ENCODE results near the gene C1orf74.

- no peak for TF ChIP-seq CTCF (IDR thresholded peaks at IDR 0.05)
- TF ChIP-seq POLR2A (IDR thresholded peaks at IDR 0.05) = no peak
Observed at GRCh38 chr1:209746451-209747165, 37.8 kb downstream of the C1orf74 start.
